Breast epithelium (tissue), 3 donors: Measurements from ENCODE around the gene TIMM29.

Experiments
- CTCF ChIP-seq, 3 donors: fragments of 450-650 bp; IDR thresholded peaks; one replicate each; pipeline ENCODE4 v1.5.1; 2016 to 2017; ENCODE audit warnings: antibody characterized with exemption in 3 of 3, mild to moderate bottlenecking in 3 of 3, moderate library complexity in 3 of 3
- POLR2A ChIP-seq: fragments of 450-650 bp; IDR thresholded peaks from one replicate; pipeline ENCODE4 v1.6.1; 2016; ENCODE audit warnings: antibody characterized with exemption, mild to moderate bottlenecking, moderate library complexity
- POLR2AphosphoS5 ChIP-seq, 3 donors: sonication (generic); formaldehyde crosslinking; IDR thresholded peaks; one replicate each; pipeline ENCODE4 v1.6.1; 2017; ENCODE audit warnings: antibody characterized with exemption in 3 of 3

- no peak for TF ChIP-seq POLR2AphosphoS5 (IDR thresholded peaks at IDR 0.05)
- TF ChIP-seq CTCF (IDR thresholded peaks at IDR 0.05) = no peak
- no peak for TF ChIP-seq POLR2A
These were observed 6.5 kb upstream of the TIMM29 start for GRCh38 chr19:10921910-10922637.
